Neural crest cell (in vitro differentiated cells): ENCODE measurements around the gene MICU2. TPM values are rescaled to one million over a fixed set of nuclear protein-coding genes. Genes with fewer than 3 reads are reported as not detected.

Experiments
- DNase-seq: peaks from one replicate; pipeline ENCODE4 v3.0.0; 2021; ENCODE audit warnings: low read depth, mixed read lengths, low spot score
- H3K27ac Mint-ChIP-seq: one replicate; pipeline ENCODE4 v1.8.0; 2021; ENCODE audit warnings: mild to moderate bottlenecking, mixed read lengths; ENCODE audit not compliant: unreplicated experiment
- H3K27me3 Mint-ChIP-seq: 2 replicates; pipeline ENCODE4 v1.8.0; 2021; ENCODE audit warnings: low read depth, mild to moderate bottlenecking, mixed read lengths
- H3K36me3 Mint-ChIP-seq: 2 replicates; pipeline ENCODE4 v1.8.0; 2021; ENCODE audit warnings: low read depth, mild to moderate bottlenecking, mixed read lengths
- H3K4me1 Mint-ChIP-seq: 2 replicates; pipeline ENCODE4 v1.8.0; 2021; ENCODE audit warnings: mixed read lengths
- H3K4me3 Mint-ChIP-seq: one replicate; pipeline ENCODE4 v1.8.0; 2021; ENCODE audit warnings: mild to moderate bottlenecking, mixed read lengths
- H3K9me3 Mint-ChIP-seq: 2 replicates; pipeline ENCODE4 v1.8.0; 2021; ENCODE audit warnings: mixed read lengths
- total RNA-seq: library from RNA; stranded (reverse); gene quantifications from 2 replicates; pipeline ENCODE4 v1.2.1, GENCODE V29; 2021
- TF ChIP-seq, protein P1 (sequence below): fragments of 200-600 bp; sonication (generic); conservative IDR thresholded peaks from 2 replicates; pipeline ENCODE4 v1.5.0; 2021; ENCODE audit warnings: antibody characterized with exemption, mild to moderate bottlenecking

MICU2 gene
- total RNA-seq, 1 donor from 2014 or later: 34.1 TPM

DNA sequence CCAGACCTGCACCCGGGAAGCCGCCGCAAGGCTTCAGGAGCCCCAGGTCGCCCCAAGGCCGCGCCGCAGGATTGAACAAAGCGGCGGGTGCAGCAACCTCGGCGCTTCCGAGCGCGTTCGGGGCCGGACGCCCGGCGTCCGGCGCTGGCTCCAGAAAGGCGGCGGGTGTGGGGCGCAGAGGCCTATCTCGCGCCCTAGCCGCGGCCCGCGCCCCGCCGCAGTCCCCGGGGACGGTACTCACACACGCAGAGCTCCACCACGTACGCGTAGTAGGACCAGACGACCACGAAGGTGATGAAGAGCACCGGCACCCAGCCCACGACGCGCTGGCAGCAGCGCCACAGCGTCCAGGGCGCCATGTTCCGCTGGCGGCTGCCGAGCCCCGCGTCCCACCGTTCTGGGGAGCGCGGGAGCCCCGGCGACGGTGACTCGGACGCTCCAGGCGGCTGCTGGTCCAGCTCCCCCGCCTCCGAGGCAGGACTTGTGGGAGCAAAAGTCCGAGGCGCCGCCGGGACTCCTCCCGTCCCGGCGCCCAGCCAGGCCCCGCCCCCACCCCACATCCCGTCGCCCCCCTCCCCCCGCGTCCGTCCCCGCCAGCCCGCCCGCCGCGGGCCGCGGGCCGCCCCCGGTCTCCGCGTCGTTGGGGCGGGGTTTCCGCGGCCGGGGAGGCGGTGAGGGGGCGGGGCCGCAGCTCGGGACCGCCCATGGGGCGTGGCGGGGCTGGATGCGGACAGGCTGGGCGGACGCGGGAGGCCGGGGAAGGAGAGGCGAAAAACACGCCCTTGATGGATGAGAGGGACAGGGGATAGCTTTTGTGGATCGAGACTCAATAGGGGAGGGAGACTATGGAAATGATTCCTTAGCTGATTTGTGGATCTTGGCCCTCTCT is 144.9 kb downstream of the MICU2 start, which contains the start of gene ZDHHC20:
Gene ZDHHC20 (minus strand): TSS at position 491 of the 889 bp plus-strand sequence. CDS start 132 bp downstream, at position 359.
- Mint-ChIP-seq H3K4me3 (peak within 1 kb of the TSS; percentile 96), H3K27me3 (no peaks in the 10 kb centered on the region), H3K36me3 (peaks cover 13% of the 10 kb centered on the region), H3K4me1 (peaks cover 23% of the 10 kb centered on the region), H3K9me3 (peaks cover 11% of the 10 kb centered on the region), H3K27ac (peak within 1 kb of the TSS; percentile 94)
- peak; percentile 94 for DNase-seq
- TF ChIP-seq, protein P1, sequence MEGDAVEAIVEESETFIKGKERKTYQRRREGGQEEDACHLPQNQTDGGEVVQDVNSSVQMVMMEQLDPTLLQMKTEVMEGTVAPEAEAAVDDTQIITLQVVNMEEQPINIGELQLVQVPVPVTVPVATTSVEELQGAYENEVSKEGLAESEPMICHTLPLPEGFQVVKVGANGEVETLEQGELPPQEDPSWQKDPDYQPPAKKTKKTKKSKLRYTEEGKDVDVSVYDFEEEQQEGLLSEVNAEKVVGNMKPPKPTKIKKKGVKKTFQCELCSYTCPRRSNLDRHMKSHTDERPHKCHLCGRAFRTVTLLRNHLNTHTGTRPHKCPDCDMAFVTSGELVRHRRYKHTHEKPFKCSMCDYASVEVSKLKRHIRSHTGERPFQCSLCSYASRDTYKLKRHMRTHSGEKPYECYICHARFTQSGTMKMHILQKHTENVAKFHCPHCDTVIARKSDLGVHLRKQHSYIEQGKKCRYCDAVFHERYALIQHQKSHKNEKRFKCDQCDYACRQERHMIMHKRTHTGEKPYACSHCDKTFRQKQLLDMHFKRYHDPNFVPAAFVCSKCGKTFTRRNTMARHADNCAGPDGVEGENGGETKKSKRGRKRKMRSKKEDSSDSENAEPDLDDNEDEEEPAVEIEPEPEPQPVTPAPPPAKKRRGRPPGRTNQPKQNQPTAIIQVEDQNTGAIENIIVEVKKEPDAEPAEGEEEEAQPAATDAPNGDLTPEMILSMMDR: no peak

DNA sequence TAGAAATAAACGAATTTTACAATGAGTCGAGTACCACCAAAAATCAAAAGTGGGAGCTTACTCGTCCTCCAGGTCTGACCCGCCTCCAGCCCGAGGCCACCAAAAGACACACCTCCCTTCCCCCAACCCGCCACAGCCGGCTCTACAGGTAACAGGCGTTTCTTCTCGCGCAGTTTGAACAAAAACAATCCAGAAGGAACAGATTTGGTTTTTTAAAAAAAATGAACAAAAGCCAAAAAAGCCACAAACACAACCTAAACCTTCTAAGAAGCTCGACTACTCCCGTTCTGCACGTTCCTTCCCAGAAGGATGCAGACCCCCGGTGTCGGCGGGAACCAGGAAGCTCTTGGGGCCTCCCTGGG is 145.5 kb downstream of the MICU2 start:
- H3K4me1 Mint-ChIP-seq: peaks cover 23% of the 10 kb centered on the region

DNA sequence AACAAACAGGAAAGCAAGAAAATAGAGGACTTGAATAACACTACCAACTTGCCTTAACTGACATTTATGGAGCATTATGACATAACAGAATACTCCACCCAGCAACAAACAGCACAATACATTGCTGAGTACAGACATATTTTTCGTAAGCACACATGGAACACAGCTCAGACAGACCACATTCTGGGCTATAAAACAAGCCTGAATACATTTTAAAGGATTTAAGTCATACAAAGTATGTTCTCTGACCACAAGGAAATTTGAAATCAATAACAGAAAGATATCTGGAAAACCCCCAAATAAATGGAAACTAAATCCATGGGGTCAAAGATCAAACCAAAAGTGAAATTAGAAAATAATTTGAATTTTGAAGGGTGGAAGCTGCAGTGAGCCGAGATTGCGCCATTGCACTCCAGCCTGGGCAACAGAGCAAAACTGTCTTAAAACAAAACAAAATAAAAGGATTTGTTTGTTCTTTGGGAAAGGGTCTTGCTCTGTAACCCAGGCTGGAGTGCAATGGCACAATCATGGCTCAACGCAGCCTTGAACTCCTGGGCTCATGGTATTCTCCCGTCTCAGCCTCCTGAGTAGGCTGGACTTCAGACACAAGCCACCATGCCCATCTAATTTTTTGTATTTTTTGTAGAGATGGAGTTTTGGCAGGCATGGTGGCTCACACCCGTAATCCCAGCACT is 150.4 kb downstream of the MICU2 start:
- TF ChIP-seq, protein P1: no peak
- Mint-ChIP-seq H3K27me3 (no peaks in the 10 kb centered on the region), H3K36me3 (peaks cover 33% of the 10 kb centered on the region), H3K4me1 (peaks cover 18% of the 10 kb centered on the region), H3K4me3 (no peak overlapping the region), H3K27ac (no peak overlapping the region), H3K9me3 (peaks cover 20% of the 10 kb centered on the region)
- DNase-seq: no peak

More for the DNA sequence above, 145.5 kb downstream of the MICU2 start:
- Mint-ChIP-seq H3K27me3 (no peaks in the 10 kb centered on the region), H3K4me3 (peak overlapping the region; percentile 96), H3K9me3 (peaks cover 11% of the 10 kb centered on the region), H3K27ac (peak overlapping the region; percentile 72), H3K36me3 (peaks cover 13% of the 10 kb centered on the region)
- DNase-seq: peak; percentile 12
- TF ChIP-seq, protein P1: no peak

DNA sequence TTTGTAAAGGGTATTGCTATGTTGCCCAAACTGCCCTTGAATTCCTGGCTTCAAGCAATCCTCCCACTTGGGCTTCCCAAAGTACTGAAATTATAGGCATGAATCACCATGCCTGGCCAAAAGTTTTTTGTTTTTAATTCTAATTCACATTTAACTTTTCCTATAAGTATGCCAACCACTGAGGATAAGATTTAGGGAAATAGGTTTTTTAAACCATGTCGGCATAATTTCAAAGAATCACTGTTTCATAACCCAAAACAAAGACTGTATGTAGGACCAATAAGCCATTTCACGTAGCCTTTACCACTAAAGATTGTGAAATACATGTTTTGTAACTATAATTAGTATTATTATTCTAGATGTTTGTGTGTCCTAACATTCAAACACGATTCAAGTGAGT is 153.0 kb downstream of the MICU2 start:
- DNase-seq: no peak
- TF ChIP-seq, protein P1: no peak
- Mint-ChIP-seq H3K4me3 (no peak overlapping the region), H3K9me3 (peaks cover 23% of the 10 kb centered on the region), H3K4me1 (no peaks in the 10 kb centered on the region), H3K36me3 (peaks cover 39% of the 10 kb centered on the region), H3K27ac (no peak overlapping the region), H3K27me3 (no peaks in the 10 kb centered on the region)

DNA sequence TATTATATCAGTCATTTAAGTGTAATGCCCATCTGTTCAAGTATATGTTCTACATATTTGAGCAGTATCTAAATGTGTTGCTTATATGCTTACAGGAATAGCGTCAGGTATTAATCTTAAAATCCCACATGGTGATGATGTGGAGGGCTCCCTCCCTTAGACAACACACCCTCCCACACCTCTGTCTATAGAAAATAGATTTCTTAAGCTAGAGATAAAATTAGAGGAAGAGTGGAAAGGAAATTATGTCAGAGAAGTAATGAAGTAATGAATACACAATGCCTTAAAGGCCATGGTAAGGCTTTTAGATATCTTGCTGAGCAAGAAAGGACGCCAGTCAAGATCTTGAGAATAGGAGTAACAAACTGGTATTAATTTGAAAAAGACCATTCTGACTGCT is 157.3 kb downstream of the MICU2 start:
- DNase-seq: no peak
- Mint-ChIP-seq H3K4me3 (no peak overlapping the region), H3K27me3 (no peaks in the 10 kb centered on the region), H3K36me3 (peaks cover 31% of the 10 kb centered on the region), H3K4me1 (peaks cover 9% of the 10 kb centered on the region), H3K9me3 (peaks cover 5% of the 10 kb centered on the region), H3K27ac (no peak overlapping the region)
- TF ChIP-seq, protein P1: no peak
